HG03097 (cell line): ENCODE results near the gene SH3BP4.

Experiments
- ATAC-seq: cut with Tn5 transposase; IDR thresholded peaks from one replicate; pipeline ENCODE4 v1.9.1; 2021; ENCODE audit not compliant: unreplicated experiment, low FRiP score

Gene SH3BP4

DNA sequence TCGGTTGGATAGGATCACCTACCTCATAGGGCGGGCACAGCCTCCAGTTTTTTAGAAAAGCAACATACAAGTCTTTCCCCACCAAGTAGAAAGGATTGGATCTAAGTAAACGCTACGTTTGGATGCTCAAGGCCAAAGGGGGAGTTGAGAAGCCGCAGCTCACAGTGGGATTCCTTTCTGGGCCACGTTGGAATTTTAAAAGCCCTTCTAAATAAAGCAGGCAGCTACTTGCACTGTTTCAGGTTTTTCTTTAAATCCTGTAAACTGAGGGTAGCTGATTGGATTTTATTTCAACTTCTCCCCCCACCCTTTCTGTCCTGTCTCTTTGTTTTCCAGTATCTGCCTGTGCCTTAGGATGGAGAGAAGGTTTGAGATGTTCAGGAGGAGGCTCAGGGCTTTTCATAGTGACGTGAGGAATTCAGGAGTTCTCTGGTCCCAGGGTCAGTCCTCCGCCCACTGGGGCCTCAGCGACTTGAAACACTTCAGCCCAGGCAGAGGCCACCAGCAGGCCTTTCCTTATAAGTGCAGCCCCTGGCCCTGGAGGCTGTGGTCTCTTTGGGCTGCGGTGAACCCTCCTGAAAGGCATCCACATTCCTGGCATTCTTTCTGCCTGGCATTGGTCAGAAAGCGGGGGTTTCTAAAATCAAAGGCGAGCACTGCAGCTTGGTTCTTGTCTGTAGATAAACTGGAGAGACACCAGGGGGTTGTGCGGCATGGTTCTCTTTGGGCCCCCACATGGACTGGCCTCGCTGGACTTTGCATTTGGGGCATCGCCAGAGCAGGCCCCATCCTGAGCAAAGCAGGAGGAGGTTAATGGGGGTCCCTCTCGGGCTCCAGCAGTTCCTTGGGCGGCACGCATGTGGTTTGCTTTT, 44.5 kb downstream of the SH3BP4 start:
- no peak for ATAC-seq

DNA sequence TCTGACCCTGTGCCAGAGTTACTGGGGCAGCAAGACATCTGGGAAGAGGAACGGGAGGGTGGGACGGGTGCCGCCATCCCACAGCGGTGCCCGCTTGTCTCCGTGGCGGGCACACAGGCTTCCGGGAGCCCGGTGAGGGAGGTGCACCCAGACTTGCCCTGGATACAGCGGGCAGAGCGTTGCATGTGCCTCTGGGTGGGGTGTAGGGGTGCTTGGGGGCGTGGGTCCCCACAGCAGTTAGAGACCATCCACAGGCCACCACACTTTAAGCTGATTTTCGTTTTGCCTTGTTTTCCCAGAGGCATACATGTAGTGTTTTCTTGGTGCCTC, 45.1 kb downstream of the SH3BP4 start:
- ATAC-seq, result no peak

DNA sequence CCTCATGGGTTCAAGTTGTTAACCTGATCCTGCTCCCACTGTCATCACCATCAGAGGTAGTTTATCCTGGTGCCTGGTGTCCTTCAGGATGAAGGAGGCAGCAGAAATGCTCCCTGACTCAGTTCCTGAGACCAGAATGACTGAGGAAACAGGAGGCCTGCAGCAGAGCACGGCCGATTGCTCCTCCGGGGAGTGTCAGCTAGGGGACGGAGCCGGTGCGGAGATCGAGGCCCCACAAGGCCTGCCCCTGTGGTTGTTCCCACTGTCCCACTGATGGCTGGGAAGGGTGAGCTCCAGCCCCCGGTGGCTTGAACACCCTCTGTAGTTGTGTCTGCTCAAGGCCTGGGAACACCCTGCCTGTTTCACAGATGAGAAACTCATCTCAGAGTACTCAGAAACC, 45.6 kb downstream of the SH3BP4 start:
- no peak for ATAC-seq

DNA sequence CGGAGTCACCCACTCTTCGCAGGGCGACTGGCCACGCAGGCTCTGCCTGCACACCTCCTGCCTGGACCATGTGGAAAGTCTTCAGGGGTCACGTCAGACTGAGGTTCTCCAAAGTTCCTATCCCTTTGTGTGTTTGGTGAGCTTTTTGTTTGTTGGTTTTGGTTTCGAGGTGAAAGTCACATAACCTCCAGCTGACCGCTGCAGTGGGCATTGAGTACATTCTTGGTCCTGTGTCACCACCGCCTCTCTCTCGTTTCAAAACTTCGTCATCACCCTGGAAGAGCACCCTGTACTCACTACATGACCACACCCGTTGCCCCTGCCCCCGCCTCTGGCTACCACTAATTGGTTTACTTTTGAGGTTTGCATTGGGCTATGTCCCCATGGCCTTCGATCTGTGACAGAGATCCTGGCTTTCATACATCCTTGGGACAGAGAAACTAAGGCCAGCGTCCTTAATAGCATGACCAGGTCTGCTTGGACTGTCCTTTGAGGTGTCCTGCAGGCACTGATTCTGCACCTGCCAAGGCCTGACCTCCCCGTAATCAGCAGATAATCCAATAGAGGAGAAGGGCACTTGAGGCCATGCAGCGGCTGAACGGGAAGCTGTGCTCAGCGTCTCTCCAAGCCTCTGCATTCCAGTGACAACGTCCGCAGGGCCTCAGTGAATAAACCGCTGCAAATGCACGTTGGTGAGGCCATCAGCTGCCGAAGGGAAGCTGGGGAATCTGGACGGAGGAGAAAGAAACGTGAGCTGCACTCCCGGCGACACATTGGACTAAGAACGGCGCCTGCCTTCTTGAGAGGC, 46.8 kb downstream of the SH3BP4 start:
- no peak for ATAC-seq

DNA sequence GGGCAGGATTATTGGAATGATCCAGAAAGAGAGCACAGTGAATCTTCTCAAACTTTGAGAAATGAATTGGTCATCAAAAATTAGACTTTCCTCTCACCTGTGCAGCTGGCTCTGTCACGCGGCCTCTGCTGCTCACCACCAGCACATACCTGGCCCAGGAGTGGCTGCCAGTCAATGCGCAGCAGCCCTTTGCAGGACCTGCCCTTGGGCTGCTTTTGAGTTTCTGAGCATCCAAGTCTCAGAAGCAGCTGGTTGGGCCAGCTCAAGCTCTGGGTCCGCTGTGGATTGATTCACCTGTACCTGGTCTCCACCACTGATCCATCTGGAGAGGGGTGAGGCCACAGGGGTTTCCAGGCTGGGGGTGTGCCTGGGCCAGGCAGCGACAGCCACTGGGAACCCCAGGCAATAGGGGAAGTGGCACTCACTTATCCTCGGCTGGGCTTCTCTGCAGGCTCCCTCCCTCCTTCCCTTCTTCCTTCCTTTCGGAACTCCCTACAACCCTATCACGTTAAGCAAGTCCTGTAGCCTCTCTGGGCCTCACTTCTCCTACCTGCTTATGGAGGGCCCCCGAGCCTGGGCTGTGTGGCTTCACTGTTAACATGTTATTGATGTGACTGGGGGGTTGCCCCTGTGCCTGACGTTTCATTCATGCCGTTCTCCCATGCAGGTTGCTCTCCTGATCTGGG, 48.1 kb downstream of the SH3BP4 start:
- ATAC-seq, result no peak

DNA sequence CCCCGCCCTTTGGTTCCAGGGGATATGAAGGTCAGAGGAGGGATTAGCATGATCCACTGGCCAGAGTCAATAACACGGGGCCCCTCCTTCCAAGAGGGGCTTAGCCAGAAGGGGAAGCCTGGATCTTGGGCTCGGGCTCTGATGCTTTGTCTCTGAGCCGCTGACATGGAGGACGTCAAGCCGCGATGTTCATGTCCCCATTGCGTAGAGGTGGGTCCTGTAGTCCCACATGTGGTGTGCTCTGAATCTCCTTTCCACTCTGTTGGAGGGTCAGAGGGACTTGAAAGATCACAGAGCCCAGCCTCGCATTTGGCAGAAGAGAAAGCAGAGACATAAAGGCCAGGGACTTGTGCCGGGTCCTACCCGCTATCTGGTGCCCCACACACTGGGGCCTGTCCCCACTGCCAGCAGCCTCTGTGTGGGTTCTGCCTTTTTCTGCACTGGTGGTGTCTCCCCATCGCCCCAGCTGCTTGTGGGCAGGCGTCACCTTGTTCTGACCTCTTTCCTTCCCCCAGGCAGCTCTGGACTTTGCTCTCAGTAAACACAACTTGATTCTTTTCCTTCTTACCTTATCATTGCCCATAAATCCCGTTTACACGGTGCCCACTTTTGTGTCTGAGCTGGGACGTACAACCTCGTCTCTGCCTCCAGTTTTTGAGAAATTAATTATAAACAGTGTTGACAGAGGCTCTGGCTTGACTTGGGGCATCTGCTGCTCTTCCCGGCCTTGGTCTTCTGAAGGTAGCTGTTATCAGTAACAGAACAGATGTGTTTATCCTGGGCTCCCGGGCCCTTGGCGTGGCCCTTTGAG, 48.8 kb downstream of the SH3BP4 start:
- no peak for ATAC-seq

DNA sequence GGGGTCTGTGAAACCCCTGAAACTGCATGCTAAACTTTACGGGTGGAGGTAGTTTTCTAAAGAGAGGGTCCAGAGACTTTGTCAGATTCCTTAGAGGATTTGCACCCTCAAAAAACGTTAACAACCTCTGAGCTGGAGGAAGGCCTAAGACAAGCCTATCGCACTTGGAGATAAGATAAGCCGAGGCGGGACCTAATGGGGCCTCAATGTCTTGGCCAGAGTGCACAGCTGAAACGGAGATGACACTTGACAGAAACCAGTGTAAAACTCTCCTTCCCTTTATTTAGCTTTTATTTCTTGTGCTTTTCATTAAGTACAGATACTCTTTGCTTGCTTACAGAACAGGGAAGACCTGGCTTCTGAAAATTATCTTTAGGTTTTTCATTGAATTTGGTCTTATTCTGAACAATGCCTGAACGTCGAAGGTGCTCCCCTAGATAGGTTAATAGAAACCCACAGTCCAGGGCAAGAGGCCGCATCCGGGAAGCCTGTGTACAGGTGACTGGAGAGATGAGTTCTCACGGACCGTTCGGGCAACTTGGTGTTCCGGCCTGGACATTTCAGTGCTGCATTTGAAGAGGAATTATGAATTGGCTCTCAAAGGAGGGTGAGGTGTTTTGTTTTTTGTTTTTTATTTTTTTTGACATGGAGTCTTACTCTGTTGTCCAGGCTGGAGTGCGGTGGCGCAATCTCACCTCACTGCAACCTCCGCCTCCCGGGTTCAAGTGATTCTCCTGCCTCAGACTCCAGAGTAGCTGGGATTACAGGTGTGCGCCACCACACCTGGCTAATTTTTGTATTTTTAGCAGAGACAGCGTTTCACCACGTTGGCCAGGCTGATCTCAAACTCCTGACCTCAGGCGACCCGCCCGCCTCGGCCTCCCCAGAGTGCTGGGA, 49.7 kb downstream of the SH3BP4 start:
- no peak for ATAC-seq

DNA sequence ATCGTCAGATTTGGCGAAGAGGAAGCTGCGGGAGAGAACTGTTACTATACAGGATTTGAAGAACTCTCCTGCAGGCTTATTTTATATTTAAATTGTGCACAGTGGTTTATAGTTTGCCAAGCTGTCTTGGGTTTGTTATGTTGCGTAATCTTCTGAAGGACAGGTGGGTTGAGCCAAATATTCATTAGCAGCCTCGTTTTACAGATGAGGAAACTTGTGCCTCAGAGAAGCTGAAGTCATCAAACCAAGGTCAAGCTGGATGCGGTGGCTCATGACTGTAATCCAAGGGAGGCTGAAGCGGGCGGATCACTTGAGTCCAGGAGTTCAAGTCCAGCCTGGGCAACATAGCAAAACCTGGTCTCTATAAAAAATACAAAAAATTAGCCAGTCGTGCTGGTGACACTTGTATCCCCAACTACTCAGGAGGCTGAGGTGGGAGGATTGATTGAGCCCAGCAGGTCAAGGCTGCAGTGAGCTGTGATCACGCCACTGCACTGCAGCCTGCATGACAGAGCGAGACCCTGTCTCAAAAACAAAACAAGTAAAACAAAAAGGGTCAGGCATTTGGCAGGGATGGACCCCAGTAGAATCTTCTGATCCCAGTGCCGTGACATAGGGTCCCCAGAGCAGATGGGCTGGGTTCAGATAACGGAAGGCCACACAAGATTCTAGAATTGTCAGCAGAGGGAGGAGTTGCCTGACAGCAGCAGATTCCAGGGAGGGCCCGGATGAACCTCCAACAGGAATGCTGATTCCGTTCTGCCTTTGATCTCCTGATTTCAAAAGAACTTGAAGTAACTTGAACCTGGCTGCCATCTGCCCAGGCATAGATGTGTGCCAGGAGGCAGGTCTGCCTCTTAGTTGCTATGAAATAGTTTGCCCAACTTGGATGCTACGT, 50.6 kb downstream of the SH3BP4 start:
- ATAC-seq, result no peak

DNA sequence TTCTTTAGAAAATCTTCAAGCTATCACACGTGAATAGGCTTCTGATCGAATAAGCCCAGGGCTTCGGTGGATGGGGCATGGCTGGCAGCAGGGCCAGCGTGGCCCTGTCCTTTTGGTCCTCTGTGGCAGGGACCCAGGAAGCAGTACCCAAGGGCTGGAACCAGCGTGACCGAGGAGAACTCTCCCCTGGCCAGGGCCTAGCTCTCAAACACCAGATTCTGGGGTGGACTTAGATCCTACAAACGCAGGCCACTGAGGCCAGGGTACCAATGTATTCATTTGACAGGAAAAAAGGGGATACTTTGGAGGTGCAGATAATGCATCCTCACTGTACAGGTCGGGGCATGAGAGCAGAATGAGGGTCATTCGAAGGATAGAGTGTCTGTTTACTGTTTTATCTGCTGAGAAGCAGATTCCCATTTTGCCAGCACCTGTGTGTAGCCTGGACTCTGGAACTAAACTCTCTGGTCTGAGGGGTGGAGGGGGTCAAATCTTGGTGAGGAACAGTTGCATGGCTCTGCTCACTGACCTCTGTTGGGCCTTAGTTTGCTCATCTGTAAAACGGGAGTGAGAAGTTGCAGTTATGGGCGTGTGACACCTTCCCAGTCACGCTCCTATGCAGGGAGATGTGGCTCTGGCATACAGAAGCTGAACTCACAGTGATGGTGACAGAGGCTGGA, 51.4 kb downstream of the SH3BP4 start:
- no peak for ATAC-seq

DNA sequence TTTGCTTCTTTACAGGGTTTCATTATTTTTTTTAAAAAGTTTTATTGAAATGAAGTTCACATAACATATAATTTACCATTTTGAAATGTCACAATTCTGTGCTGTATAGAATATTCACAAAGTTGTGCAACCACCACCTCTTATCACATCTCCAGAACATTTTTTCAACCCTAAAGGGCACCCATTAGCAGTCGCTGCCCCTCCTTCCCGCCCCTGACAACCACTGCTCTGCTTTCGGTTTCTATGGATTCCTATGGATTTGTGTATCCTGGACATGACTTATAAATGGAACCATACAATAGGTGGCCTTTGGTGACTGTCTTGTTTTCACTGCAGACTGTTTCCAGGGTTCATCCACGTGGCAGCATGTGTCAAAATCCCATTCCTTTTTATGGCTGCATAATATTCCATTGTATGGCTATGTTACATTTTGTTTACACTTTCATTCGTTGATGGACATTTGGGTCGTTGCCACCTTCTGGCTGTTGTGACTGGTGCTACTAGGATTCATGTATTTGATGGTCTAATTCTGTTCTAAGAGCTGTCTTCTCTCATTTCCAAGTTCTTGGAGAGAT, 52.6 kb downstream of the SH3BP4 start:
- no peak for ATAC-seq

DNA sequence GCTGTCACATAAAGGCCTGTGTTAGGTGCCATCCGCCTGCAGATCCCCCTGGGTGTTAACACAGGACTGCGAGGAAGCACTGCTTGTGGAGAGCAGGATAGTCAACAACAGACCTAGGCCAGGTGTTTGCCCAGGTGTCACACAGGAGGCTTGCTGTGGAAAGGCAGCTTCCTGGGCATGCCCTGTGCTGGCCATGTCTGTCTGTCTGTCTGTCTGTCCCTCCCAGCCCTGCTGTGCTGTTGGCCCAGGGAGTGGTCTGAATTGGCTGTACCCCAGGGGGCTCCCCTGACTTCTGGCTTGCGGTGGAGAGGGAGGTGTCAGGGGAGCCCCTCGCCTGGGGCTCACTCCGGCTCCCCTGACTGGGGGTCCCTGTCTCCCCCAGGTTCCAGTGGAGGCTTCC, 53.2 kb downstream of the SH3BP4 start:
- ATAC-seq, result no peak

DNA sequence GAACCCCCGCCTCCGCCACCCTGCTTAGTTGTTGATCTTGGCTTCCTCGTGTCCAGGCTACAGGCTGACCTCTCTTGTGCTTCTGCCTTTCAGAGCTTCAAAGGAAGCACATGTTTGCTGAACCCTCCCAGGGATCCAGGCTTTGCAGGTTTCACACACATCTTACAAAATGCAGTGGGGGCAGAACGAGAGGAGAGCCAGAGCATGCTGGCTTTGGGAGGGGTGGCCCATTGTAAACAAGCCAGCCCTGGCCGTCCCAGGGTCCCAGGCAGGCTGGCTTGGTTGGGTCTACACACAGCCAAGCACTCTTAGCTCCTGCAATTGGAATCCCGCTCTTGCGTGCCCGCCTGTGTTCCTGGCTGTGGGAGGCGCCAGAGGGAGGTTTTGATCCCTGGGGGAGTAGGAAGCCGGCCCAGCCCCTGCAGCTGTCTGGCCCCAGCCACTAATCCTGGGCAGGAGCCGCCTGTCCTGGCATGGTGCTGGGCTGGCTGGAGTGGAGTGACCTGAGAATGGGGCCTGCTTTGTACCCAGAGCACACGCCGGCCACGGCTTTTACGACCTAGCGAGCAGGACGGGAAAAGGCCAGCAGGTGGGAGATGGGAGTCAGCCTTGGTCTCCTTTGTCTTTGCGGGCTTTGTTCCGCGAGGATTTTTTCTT, 53.9 kb downstream of the SH3BP4 start:
- ATAC-seq, result no peak

DNA sequence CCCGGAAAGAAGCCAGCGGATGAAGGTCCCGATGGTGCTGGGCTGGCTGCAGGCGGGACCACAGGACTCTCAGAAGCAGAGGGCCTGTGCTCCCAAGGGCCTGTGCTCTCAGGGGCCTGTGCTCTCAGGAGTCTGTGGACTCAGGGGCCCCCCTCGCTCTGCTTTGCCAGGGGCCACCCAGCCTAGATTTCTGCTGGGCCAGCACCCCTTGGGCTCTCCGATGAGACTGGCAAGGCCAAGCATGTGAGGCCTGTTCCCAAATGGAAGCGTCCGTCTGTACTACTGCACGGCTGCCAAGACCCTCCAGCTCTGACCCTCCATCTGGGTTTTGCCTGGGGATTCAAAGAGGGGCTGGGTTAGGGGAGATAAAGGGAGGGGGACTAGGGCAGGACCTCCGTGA, 54.6 kb downstream of the SH3BP4 start:
- ATAC-seq, result no peak

DNA sequence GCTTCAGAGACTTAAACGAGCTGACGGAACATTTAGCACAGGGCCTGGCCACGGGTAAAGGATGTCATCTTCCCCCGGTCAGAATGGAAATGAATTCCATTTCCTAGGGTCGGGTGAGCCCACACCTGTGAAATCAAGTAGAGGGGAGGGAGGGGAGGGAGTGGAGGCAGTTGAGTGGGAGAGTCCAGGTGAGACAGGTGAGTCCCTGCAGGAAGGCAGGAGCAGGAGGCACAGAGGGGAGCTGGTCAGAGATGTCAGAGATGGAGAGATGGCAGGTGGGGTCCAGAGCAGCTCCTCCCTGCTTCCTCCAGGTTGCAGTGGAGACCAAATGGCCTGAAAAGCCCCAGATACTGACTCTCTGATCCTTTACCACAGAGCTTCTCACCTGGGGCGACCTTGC, 55.2 kb downstream of the SH3BP4 start:
- no peak for ATAC-seq

DNA sequence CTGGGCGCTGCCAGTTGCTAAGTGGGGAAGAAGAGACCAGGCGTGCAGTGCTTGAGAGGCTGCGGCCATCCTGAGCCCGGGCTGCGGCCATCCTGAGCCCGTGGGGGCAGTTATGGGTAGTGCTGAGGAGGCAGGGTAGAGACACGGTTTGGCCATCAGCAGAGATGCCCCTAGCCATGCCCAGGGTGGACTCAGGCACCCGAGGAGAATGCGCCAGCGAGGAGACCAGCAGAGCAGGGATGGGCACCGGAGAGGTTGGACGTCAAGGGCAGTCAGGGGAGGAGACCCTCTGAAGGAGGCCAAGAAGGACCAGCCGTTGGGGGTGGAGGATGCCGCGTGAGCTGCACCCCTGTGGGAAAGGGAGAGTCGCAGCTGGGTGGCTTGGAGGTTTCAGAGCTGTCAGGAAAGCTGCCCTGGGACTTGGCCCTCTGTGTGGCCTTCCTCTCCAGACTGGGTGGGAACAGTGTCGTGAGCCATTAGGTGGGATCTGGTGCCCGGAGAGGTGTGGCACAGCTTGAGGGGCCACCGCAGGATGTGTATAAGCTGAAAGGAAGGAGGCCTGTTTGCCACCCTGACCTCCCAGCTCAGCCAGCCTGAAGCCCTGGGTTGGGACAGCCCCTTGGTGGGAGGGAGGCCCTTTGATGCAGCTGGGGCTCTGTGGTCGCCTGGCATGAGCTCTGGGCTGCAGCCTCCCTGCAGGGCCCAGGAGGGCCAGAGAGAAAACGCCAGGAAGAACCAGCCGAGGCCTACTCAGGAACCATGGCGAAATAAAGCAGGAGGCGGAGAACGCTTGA, 56.0 kb downstream of the SH3BP4 start:
- no peak for ATAC-seq

DNA sequence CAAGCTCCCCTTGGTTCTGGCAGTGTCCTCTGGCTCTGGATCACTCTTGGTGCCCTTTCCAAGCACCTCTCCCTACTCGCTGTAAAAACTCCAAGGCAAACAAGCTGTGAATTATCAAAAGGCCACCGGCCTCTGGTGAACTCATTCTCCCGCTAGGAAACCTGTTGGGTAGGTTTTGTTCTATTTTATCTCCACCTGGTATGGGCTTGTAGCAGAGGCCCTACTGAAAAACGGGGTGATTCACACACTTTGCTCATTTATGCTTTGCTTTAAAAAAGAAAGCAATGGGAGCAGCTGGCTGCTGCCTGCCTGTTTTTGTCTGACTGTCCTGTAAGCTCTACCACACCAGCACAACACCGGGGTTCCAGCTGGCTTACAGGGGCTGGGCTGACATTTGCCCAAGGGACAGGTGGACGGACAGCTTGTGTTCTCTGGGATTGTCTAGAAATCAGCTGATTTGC, 56.8 kb downstream of the SH3BP4 start:
- no peak for ATAC-seq
